ENCODE measurements around the gene CYFIP1.

CYFIP1 gene

GRCh38 chr15:22888120-22888859, 91.9 kb downstream of the CYFIP1 start:
- DNase-seq (ENCODE audit: low spot score), result peak; percentile 91

GRCh38 chr15:22887157-22887951, 92.8 kb downstream of the CYFIP1 start:
- DNase-seq (ENCODE audit: low spot score), result peak; percentile 64

GRCh38 chr15:22885120-22885519, 95.0 kb downstream of the CYFIP1 start:
- no peak for DNase-seq (ENCODE audit: low spot score)

GRCh38 chr15:22884344-22884743, 95.8 kb downstream of the CYFIP1 start:
- DNase-seq (ENCODE audit: low spot score), result no peak

- no peak for DNase-seq (ENCODE audit: low spot score)
Observed at GRCh38 chr15:22883196-22883595, 97.0 kb downstream of the CYFIP1 start.

- no peak for DNase-seq (ENCODE audit: low spot score)
Observed at GRCh38 chr15:22881739-22882440, 98.3 kb downstream of the CYFIP1 start.

- no peak for DNase-seq (ENCODE audit: low spot score)
Observed at GRCh38 chr15:22880981-22881738, 99.0 kb downstream of the CYFIP1 start.

GRCh38 chr15:22880068-22880980, 99.8 kb downstream of the CYFIP1 start:
- no peak for DNase-seq (ENCODE audit: low spot score)

GRCh38 chr15:22878103-22878502, 102.1 kb downstream of the CYFIP1 start:
- DNase-seq (ENCODE audit: low spot score), result no peak

- no peak for DNase-seq (ENCODE audit: low spot score)
Observed at GRCh38 chr15:22877607-22878006, 102.6 kb downstream of the CYFIP1 start.

GRCh38 chr15:22877117-22877516, 103.1 kb downstream of the CYFIP1 start:
- no peak for DNase-seq (ENCODE audit: low spot score)

GRCh38 chr15:22874966-22875365, 105.2 kb downstream of the CYFIP1 start:
- DNase-seq (ENCODE audit: low spot score), result no peak

- DNase-seq (ENCODE audit: low spot score), result no peak
Observed at GRCh38 chr15:22874256-22874655, 105.9 kb downstream of the CYFIP1 start.

- no peak for DNase-seq (ENCODE audit: low spot score)
Observed at GRCh38 chr15:22873841-22874240, 106.3 kb downstream of the CYFIP1 start.

- DNase-seq (ENCODE audit: low spot score), result peak; percentile 25
Observed at GRCh38 chr15:22872936-22873701, 107.0 kb downstream of the CYFIP1 start.

- DNase-seq (ENCODE audit: low spot score), result no peak
Observed at GRCh38 chr15:22871481-22872086, 108.6 kb downstream of the CYFIP1 start.

GRCh38 chr15:22870865-22871264, 109.3 kb downstream of the CYFIP1 start:
- DNase-seq (ENCODE audit: low spot score), result no peak

- DNase-seq (ENCODE audit: low spot score), result no peak
Observed at GRCh38 chr15:22869856-22870255, 110.3 kb downstream of the CYFIP1 start.

- no peak for DNase-seq (ENCODE audit: low spot score)
Observed at GRCh38 chr15:22868928-22869327, 111.2 kb downstream of the CYFIP1 start.

GRCh38 chr15:22868495-22868894, 111.7 kb downstream of the CYFIP1 start:
- DNase-seq (ENCODE audit: low spot score), result no peak

Measured in GM03348 (cell line).